H7 (cell line): ENCODE measurements around the gene FBP2. TPM values are rescaled to one million over a fixed set of nuclear protein-coding genes. Genes with fewer than 3 reads are reported as not detected.
A peak's percentile ranks its signal among the peaks of the same experiment; 100 is the strongest.
"Not testable (repeated sequence)": the region's sequence is repeated elsewhere in the genome, so short reads cannot be mapped to it uniquely, and the experiment has no call there.

ENCODE experiments used
- DNase-seq: peaks from one replicate; pipeline ENCODE4 v3.0.0; 2012
- H3K27me3 ChIP-seq: 2 replicates; pipeline ENCODE4 v1.6.0; 2011; ENCODE audit warnings: mild to moderate bottlenecking, low read length; ENCODE audit not compliant: control insufficient read depth, insufficient read depth
- H3K36me3 ChIP-seq: replicated peaks from 2 replicates; pipeline ENCODE4 v1.5.1; 2011; ENCODE audit warnings: low read length; ENCODE audit not compliant: control insufficient read depth, insufficient read depth
- H3K4me3 ChIP-seq: 2 replicates; pipeline ENCODE4 v1.5.1; 2011; ENCODE audit warnings: low read depth, mild to moderate bottlenecking, control low read depth, low read length, moderate library complexity; ENCODE audit not compliant: insufficient read depth
- total RNA-seq: library from RNA; depleted of rRNA; stranded (reverse); fragments of >200 nt; shearing (Covaris generic); gene quantifications from 2 replicates; pipeline ENCODE4 v1.2.3, GENCODE V29; 2014

FBP2 gene
- total RNA-seq, 1 experiment from 2014 or later = not detected

- peaks cover 3% of the 10 kb centered on the region for H3K36me3 ChIP-seq
- DNase-seq = no peak
- no peak overlapping the region for H3K4me3 ChIP-seq
- peaks cover 2% of the 10 kb centered on the region; the same call in 1 of the 2 replicates for H3K27me3 ChIP-seq
Measured at GRCh38 chr9:94560237-94560636, 33.4 kb downstream of the FBP2 start.

- H3K27me3 ChIP-seq = peaks cover 2% of the 10 kb centered on the region; the same call in 1 of the 2 replicates
- H3K36me3 ChIP-seq = peaks cover 3% of the 10 kb centered on the region
- H3K4me3 ChIP-seq = no peak overlapping the region
- DNase-seq = no peak
Measured at GRCh38 chr9:94557376-94557775, 36.2 kb downstream of the FBP2 start.

- Histone ChIP-seq H3K27me3 (peaks cover 2% of the 10 kb centered on the region; the same call in 1 of the 2 replicates), H3K36me3 (no peaks in the 10 kb centered on the region; the same call in 1 of the 2 replicates), H3K4me3 (peak within 1 kb of the TSS; percentile 80)
- DNase-seq = peak; percentile 87
Measured at GRCh38 chr9:94554439-94555331, 38.9 kb downstream of the FBP2 start, which contains the start of gene PCAT7. Gene PCAT7 (plus strand): TSS chr9:94555083.

GRCh38 chr9:94554078-94554438, 39.6 kb downstream of the FBP2 start:
- peaks cover 2% of the 10 kb centered on the region; the same call in 1 of the 2 replicates for H3K27me3 ChIP-seq
- DNase-seq = peak; percentile 38
- peak overlapping the region; percentile 80 for H3K4me3 ChIP-seq
- H3K36me3 ChIP-seq = no peaks in the 10 kb centered on the region

GRCh38 chr9:94553029-94553938, 40.3 kb downstream of the FBP2 start:
- Histone ChIP-seq H3K27me3 (peaks cover 2% of the 10 kb centered on the region; the same call in 1 of the 2 replicates), H3K36me3 (no peaks in the 10 kb centered on the region), H3K4me3 (no peak overlapping the region)
- peak; percentile 38 for DNase-seq

GRCh38 chr9:94545940-94546339, 47.7 kb downstream of the FBP2 start:
- H3K27me3 ChIP-seq = no peaks in the 10 kb centered on the region
- no peak overlapping the region for H3K4me3 ChIP-seq
- DNase-seq = no peak
- no peaks in the 10 kb centered on the region for H3K36me3 ChIP-seq

- H3K4me3 ChIP-seq, DNase-seq, H3K27me3 ChIP-seq, H3K36me3 ChIP-seq: not testable (repeated sequence)
Measured at GRCh38 chr9:94544335-94544734, 49.3 kb downstream of the FBP2 start.

- H3K27me3 ChIP-seq = no peaks in the 10 kb centered on the region
- DNase-seq = no peak
- no peak overlapping the region for H3K4me3 ChIP-seq
- H3K36me3 ChIP-seq = no peaks in the 10 kb centered on the region
Measured at GRCh38 chr9:94538908-94539307, 54.7 kb downstream of the FBP2 start.

- H3K4me3 ChIP-seq = no peak overlapping the region
- H3K36me3 ChIP-seq = no peaks in the 10 kb centered on the region
- DNase-seq = no peak
- H3K27me3 ChIP-seq = no peaks in the 10 kb centered on the region
Measured at GRCh38 chr9:94534901-94535300, 58.7 kb downstream of the FBP2 start.

GRCh38 chr9:94533601-94534000, 60.0 kb downstream of the FBP2 start:
- no peak overlapping the region for H3K4me3 ChIP-seq
- no peak for DNase-seq
- no peaks in the 10 kb centered on the region for H3K27me3 ChIP-seq
- no peaks in the 10 kb centered on the region for H3K36me3 ChIP-seq

- Histone ChIP-seq H3K4me3 (no peak overlapping the region), H3K36me3 (no peaks in the 10 kb centered on the region), H3K27me3 (no peaks in the 10 kb centered on the region)
- DNase-seq = no peak
Measured at GRCh38 chr9:94533155-94533554, 60.5 kb downstream of the FBP2 start.

GRCh38 chr9:94528886-94529285, 64.7 kb downstream of the FBP2 start:
- Histone ChIP-seq H3K27me3 (no peaks in the 10 kb centered on the region), H3K36me3 (no peaks in the 10 kb centered on the region), H3K4me3 (no peak overlapping the region)
- DNase-seq = no peak

GRCh38 chr9:94526951-94527350, 66.7 kb downstream of the FBP2 start:
- DNase-seq = no peak
- Histone ChIP-seq H3K4me3 (no peak overlapping the region), H3K36me3 (no peaks in the 10 kb centered on the region)

GRCh38 chr9:94526271-94526670, 67.4 kb downstream of the FBP2 start:
- no peaks in the 10 kb centered on the region for H3K36me3 ChIP-seq
- no peak for DNase-seq
- H3K27me3 ChIP-seq = no peaks in the 10 kb centered on the region
- no peak overlapping the region for H3K4me3 ChIP-seq

More at GRCh38 chr9:94526951-94527350, 66.7 kb downstream of the FBP2 start:
- no peaks in the 10 kb centered on the region for H3K27me3 ChIP-seq
